ENCODE results near the gene CD180.
"Not testable (repeated sequence)": the region's sequence is repeated elsewhere in the genome, so short reads cannot be mapped to it uniquely, and the experiment has no call there.

CD180 gene

DNA sequence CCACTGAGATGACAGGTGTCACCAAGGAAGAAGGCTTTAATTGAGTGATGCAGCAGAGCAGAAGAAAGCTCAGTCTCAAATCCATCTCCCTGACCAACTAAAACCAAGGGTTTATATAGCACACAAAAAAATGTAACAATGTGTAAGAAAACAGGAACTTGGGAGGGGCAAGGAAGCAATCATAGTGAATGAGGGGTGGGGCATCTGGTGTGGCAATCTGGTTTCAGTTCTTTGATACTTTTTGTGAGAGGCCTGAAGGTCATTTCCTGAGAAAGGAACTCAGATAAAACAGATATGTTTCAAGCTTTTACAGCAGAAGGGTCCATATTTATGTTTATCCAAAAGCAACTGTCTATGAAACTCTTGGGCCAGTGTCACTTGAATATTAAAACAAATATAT lies 19.7 kb downstream of the CD180 start:
- DNase-seq, result no peak
- H3K27ac ChIP-seq (ENCODE audit: low read length), result no peak overlapping the region
- H3K27me3 ChIP-seq (replicated peaks; ENCODE audit: insufficient read depth, low read length), result no peaks in the 10 kb centered on the region
- H3K9ac ChIP-seq (ENCODE audit: low read length), result no peak overlapping the region
- H3K4me2 ChIP-seq (ENCODE audit: low read depth, low read length), result no peak overlapping the region
- H4K20me1 ChIP-seq (ENCODE audit: insufficient read depth, low read length), result no peaks in the 10 kb centered on the region
- H3K4me3 ChIP-seq (ENCODE audit: low read length), result no peak overlapping the region
- no peaks in the 10 kb centered on the region for H3F3A ChIP-seq (ENCODE audit: insufficient read depth, low read length)
- H3K79me2 ChIP-seq (ENCODE audit: low read length), result no peaks in the 10 kb centered on the region
- no peak overlapping the region for H2AFZ ChIP-seq (ENCODE audit: low read length)
- H3K9me2 ChIP-seq (replicated peaks; ENCODE audit: insufficient read depth, low read length), result no peaks in the 10 kb centered on the region
- no peaks in the 10 kb centered on the region for H3K4me1 ChIP-seq (ENCODE audit: low read length)
- H3K9me3 ChIP-seq (replicated peaks; ENCODE audit: insufficient read depth, low read length), result no peaks in the 10 kb centered on the region
- TF ChIP-seq EZH2 (optimal IDR thresholded peaks at IDR 0.05; ENCODE audit: low read depth, low read length) (no peak), EZH2phosphoT487 (IDR thresholded peaks at IDR 0.05; ENCODE audit: low read length) (no peak), CTCF (IDR thresholded peaks at IDR 0.05; ENCODE audit: low read length) (no peak)
- no peaks in the 10 kb centered on the region for H3K36me3 ChIP-seq (replicated peaks; ENCODE audit: insufficient read depth, low read length)

- no peaks in the 10 kb centered on the region for H3F3A ChIP-seq (ENCODE audit: insufficient read depth, low read length)
- no peak overlapping the region for H3K9ac ChIP-seq (ENCODE audit: low read length)
- no peaks in the 10 kb centered on the region for H4K20me1 ChIP-seq (ENCODE audit: insufficient read depth, low read length)
- TF ChIP-seq EZH2 (optimal IDR thresholded peaks at IDR 0.05; ENCODE audit: low read depth, low read length) (no peak), CTCF (IDR thresholded peaks at IDR 0.05; ENCODE audit: low read length) (no peak), EZH2phosphoT487 (IDR thresholded peaks at IDR 0.05; ENCODE audit: low read length) (no peak)
- no peak for DNase-seq
- no peaks in the 10 kb centered on the region for H3K79me2 ChIP-seq (ENCODE audit: low read length)
- no peaks in the 10 kb centered on the region for H3K36me3 ChIP-seq (replicated peaks; ENCODE audit: insufficient read depth, low read length)
- no peak overlapping the region for H2AFZ ChIP-seq (ENCODE audit: low read length)
- no peaks in the 10 kb centered on the region for H3K9me3 ChIP-seq (replicated peaks; ENCODE audit: insufficient read depth, low read length)
- H3K9me2 ChIP-seq (replicated peaks; ENCODE audit: insufficient read depth, low read length), result no peaks in the 10 kb centered on the region
- no peaks in the 10 kb centered on the region for H3K4me1 ChIP-seq (ENCODE audit: low read length)
- H3K4me3 ChIP-seq (ENCODE audit: low read length), result no peak overlapping the region
- no peak overlapping the region for H3K27ac ChIP-seq (ENCODE audit: low read length)
- H3K4me2 ChIP-seq (ENCODE audit: low read depth, low read length), result no peak overlapping the region
- no peaks in the 10 kb centered on the region for H3K27me3 ChIP-seq (replicated peaks; ENCODE audit: insufficient read depth, low read length)
These were observed 22.6 kb downstream of the CD180 start for GRCh38 chr5:67173959-67174358.

DNA sequence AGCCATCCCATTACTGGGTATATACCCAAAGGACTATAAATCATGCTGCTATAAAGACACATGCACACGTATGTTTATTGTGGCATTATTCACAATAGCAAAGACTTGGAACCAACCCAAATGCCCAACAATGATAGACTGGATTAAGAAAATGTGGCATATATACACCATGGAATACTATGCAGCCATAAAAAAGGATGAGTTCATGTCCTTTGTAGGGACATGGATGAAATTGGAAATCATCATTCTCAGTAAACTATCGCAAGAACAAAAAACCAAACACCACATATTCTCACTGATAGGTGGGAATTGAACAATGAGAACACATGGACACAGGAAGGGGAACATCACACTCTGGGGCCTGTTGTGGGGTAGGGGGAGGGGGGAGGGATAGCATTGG lies 23.2 kb downstream of the CD180 start:
- H3K9ac ChIP-seq (ENCODE audit: low read length); H3F3A ChIP-seq (ENCODE audit: insufficient read depth, low read length); DNase-seq; H3K27ac ChIP-seq (ENCODE audit: low read length); H3K27me3 ChIP-seq (replicated peaks; ENCODE audit: insufficient read depth, low read length); H3K9me2 ChIP-seq (replicated peaks; ENCODE audit: insufficient read depth, low read length); H3K4me3 ChIP-seq (ENCODE audit: low read length); H2AFZ ChIP-seq (ENCODE audit: low read length); H3K4me1 ChIP-seq (ENCODE audit: low read length); H3K4me2 ChIP-seq (ENCODE audit: low read depth, low read length); H3K36me3 ChIP-seq (replicated peaks; ENCODE audit: insufficient read depth, low read length); H3K9me3 ChIP-seq (replicated peaks; ENCODE audit: insufficient read depth, low read length); H3K79me2 ChIP-seq (ENCODE audit: low read length); H4K20me1 ChIP-seq (ENCODE audit: insufficient read depth, low read length): not testable (repeated sequence)

DNA sequence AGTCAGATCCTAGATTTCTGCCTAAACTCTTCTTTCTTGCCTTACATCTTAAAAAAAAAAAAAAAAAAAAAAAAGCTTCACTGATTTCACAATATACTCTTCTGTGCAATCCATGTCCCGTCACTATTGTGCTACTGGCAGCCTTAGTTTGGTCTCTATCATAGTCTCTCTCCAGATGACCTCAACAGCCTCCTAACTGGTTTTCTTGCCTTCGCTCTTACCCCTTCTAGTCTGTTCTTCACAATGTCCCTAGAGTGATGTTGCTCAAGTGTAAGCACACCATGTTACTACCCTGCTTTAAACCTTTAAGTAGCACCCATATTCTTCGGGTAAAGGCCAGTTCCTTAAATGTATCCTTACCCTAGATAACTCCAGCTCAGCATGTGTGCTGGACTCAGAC lies 25.8 kb downstream of the CD180 start:
- Histone ChIP-seq H3K4me3 (ENCODE audit: low read length) (no peak overlapping the region), H3K9me3 (replicated peaks; ENCODE audit: insufficient read depth, low read length) (no peaks in the 10 kb centered on the region), H4K20me1 (ENCODE audit: insufficient read depth, low read length) (no peaks in the 10 kb centered on the region), H3K27ac (ENCODE audit: low read length) (no peak overlapping the region), H3K36me3 (replicated peaks; ENCODE audit: insufficient read depth, low read length) (no peaks in the 10 kb centered on the region), H3K4me1 (ENCODE audit: low read length) (no peaks in the 10 kb centered on the region), H3K79me2 (ENCODE audit: low read length) (no peaks in the 10 kb centered on the region), H3F3A (ENCODE audit: insufficient read depth, low read length) (no peaks in the 10 kb centered on the region), H3K9ac (ENCODE audit: low read length) (no peak overlapping the region), H2AFZ (ENCODE audit: low read length) (no peak overlapping the region), H3K9me2 (replicated peaks; ENCODE audit: insufficient read depth, low read length) (no peaks in the 10 kb centered on the region), H3K4me2 (ENCODE audit: low read depth, low read length) (no peak overlapping the region), H3K27me3 (replicated peaks; ENCODE audit: insufficient read depth, low read length) (no peaks in the 10 kb centered on the region)
- TF ChIP-seq EZH2phosphoT487 (IDR thresholded peaks at IDR 0.05; ENCODE audit: low read length) (no peak), EZH2 (optimal IDR thresholded peaks at IDR 0.05; ENCODE audit: low read depth, low read length) (no peak), CTCF (IDR thresholded peaks at IDR 0.05; ENCODE audit: low read length) (no peak)
- no peak for DNase-seq

Measured in MM.1S (cell line).